ENCODE measurements around the gene ISOC2.

Gene ISOC2

GRCh38 chr19:55466241-55466614, 4.8 kb upstream of the ISOC2 start:
- H3K4me3 ChIP-seq (ENCODE audit: low read depth, low read length): no peak overlapping the region
- TF ChIP-seq MYC (IDR thresholded peaks at IDR 0.05; ENCODE audit: low read depth, low read length) (no peak), POLR2A (IDR thresholded peaks at IDR 0.05; ENCODE audit: extremely low read depth, insufficient read length) (no peak)
- TF ChIP-seq, protein P1, sequence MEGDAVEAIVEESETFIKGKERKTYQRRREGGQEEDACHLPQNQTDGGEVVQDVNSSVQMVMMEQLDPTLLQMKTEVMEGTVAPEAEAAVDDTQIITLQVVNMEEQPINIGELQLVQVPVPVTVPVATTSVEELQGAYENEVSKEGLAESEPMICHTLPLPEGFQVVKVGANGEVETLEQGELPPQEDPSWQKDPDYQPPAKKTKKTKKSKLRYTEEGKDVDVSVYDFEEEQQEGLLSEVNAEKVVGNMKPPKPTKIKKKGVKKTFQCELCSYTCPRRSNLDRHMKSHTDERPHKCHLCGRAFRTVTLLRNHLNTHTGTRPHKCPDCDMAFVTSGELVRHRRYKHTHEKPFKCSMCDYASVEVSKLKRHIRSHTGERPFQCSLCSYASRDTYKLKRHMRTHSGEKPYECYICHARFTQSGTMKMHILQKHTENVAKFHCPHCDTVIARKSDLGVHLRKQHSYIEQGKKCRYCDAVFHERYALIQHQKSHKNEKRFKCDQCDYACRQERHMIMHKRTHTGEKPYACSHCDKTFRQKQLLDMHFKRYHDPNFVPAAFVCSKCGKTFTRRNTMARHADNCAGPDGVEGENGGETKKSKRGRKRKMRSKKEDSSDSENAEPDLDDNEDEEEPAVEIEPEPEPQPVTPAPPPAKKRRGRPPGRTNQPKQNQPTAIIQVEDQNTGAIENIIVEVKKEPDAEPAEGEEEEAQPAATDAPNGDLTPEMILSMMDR (IDR thresholded peaks at IDR 0.05; ENCODE audit: low read depth, low read length): no peak
- TF ChIP-seq, protein P2, sequence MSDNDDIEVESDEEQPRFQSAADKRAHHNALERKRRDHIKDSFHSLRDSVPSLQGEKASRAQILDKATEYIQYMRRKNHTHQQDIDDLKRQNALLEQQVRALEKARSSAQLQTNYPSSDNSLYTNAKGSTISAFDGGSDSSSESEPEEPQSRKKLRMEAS (IDR thresholded peaks at IDR 0.05; ENCODE audit: low read depth, low read length): no peak
- no peak for DNase-seq (ENCODE audit: low read depth)

DNA sequence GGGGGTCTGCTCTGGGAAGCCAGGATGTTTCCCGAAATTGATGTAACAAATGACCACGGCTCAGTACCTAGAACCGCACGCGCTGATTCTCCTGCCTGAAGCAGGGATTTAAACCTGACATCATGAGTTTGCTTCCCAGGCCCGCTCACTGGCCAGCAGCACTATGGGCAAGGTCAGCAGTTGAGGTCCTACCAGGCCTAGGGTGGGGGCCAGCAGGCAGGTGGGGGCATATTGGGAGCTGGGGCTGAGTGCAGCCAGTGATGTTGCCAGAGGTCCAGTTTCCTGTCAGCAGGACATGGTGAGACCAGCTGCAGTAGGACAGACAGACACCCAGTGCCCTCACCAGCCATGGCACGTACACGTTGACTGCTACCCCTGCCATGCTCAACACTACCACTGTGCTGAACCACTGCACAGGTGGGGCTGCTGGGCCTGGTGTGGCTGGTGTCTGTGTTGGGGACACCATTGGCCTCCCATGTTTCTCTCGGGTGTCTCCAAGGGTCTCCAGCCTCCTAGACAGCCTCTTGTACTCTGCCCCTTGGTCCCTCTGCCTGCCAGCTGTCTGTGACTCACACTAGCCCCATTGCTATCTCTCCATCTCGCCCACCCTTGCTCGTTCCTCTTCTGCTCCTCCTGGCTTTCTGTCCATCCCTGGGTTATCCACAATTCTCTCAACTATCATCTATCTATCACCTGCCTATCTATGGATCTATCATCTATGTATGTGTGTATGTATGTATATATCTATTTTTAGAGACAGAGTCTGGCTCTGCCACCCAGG, 4.2 kb upstream of the ISOC2 start:
- TF ChIP-seq, protein P1 (IDR thresholded peaks at IDR 0.05; ENCODE audit: low read depth, low read length): no peak
- TF ChIP-seq MYC (IDR thresholded peaks at IDR 0.05; ENCODE audit: low read depth, low read length): no peak
- TF ChIP-seq POLR2A (IDR thresholded peaks at IDR 0.05; ENCODE audit: extremely low read depth, insufficient read length): no peak
- no peak for DNase-seq (ENCODE audit: low read depth)

DNA sequence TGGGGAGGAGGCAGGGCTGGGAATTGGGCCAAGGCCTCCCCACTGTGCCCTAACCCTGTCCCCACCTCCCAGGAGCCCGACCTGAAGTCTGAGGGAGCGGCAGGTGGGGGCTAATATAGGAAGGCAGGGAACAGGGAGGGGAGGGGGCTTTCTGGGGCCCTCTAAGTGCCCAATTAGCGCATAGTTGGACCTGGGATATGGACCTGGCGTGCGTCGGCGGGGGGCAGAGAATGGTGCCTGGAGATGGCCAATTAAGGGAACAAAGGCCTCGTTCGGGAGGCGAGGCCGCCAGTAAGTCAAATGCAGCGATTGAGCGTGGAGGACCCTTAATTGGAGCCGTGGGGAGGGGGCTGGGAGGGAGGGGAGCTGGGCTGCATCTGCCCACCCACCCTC, 3.2 kb upstream of the ISOC2 start, which contains the start of gene C19orf85:
C19orf85 (minus strand) TSS at position 90 of the 393 bp plus-strand sequence. CDS start 197 bp downstream, outside the sequence.
- TF ChIP-seq, protein P2 (IDR thresholded peaks at IDR 0.05; ENCODE audit: low read depth, low read length): no peak
- TF ChIP-seq, protein P1 (IDR thresholded peaks at IDR 0.05; ENCODE audit: low read depth, low read length): no peak
- TF ChIP-seq MYC (IDR thresholded peaks at IDR 0.05; ENCODE audit: low read depth, low read length) (no peak), POLR2A (IDR thresholded peaks at IDR 0.05; ENCODE audit: extremely low read depth, insufficient read length) (no peak)
- no peak for DNase-seq (ENCODE audit: low read depth)
- H3K4me3 ChIP-seq (ENCODE audit: low read depth, low read length): no peak within 1 kb of the TSS

More for the DNA sequence above, 4.2 kb upstream of the ISOC2 start:
- no peak overlapping the region for H3K4me3 ChIP-seq (ENCODE audit: low read depth, low read length)

DNA sequence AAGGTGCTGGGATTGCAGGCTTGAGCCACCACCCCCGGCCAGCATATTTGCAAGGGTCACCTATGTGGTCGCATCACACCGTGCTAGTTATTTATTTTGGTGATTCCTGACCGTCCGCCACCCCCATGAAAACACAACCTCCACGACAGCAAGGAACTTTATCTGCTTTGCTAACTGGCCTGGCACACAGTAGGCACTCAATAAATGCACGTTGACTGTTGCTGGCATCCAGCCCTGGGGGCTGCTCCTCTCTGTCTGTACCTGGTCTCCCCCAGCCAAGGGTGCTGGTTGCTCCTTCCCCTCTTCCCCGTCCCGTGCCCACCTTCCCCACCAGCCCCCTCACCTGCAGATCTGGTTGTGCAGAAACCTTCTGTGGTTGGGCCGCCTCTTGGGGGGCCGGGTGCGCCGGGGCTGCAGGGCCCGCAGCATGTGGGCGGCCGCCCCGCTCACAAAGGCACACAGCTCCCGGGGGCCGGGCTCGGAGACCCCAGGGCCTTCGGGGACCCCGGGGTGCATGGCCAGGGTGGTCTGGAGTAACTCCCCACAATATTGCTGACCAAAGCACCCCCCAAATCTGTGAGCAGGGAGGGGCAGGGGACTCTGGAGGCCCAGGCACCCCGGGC, 2.7 kb upstream of the ISOC2 start:
- DNase-seq (ENCODE audit: low read depth): no peak
- no peak overlapping the region for H3K4me3 ChIP-seq (ENCODE audit: low read depth, low read length)
- TF ChIP-seq, protein P2 (IDR thresholded peaks at IDR 0.05; ENCODE audit: low read depth, low read length): no peak
- TF ChIP-seq, protein P1 (IDR thresholded peaks at IDR 0.05; ENCODE audit: low read depth, low read length): no peak
- no peak for TF ChIP-seq MYC (IDR thresholded peaks at IDR 0.05; ENCODE audit: low read depth, low read length)
- no peak for TF ChIP-seq POLR2A (IDR thresholded peaks at IDR 0.05; ENCODE audit: extremely low read depth, insufficient read length)

DNA sequence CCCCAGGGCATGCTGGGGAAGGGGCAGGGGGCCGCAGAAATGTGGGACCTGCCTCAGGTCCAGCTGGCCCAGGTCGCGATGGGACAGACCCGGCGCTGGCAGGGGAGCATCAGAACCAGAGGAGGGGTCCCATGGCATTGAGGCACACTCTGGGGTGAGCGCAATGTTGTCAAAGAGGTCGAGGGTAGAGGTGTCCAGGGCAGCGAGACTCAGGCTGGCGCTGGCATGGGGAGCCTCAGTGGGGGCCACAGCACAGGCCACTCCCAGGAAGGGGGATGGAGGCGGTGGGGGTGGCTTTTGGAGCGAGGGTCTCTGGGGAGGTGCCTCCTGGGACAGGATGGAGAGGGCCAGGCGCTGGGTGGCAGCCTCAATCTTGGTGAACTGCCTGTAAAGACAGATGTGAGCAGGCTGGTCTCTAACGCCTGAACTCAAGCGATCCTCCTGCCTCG, 2.2 kb upstream of the ISOC2 start:
- TF ChIP-seq, protein P2 (IDR thresholded peaks at IDR 0.05; ENCODE audit: low read depth, low read length): no peak
- TF ChIP-seq MYC (IDR thresholded peaks at IDR 0.05; ENCODE audit: low read depth, low read length) (no peak), POLR2A (IDR thresholded peaks at IDR 0.05; ENCODE audit: extremely low read depth, insufficient read length) (no peak)
- TF ChIP-seq, protein P1 (IDR thresholded peaks at IDR 0.05; ENCODE audit: low read depth, low read length): no peak
- DNase-seq (ENCODE audit: low read depth): no peak
- H3K4me3 ChIP-seq (ENCODE audit: low read depth, low read length): no peak overlapping the region

All from NB4 (cell line).